Aorta (tissue), 5 donors: ENCODE measurements around the gene SHMT1. TPM values are rescaled to one million over a fixed set of nuclear protein-coding genes. Genes with fewer than 3 reads are reported as not detected.
"Not testable (repeated sequence)": the region's sequence is repeated elsewhere in the genome, so short reads cannot be mapped to it uniquely, and the experiment has no call there.

ENCODE experiments used
- ATAC-seq: fragments of 200-7000 bp; cut with Tn5 transposase; one replicate; pipeline ENCODE4 v1.9.1; 2022; ENCODE audit warnings: moderate library complexity; ENCODE audit not compliant: low FRiP score
- DNase-seq, 2 donors: peaks; one replicate each; pipeline ENCODE4 v3.0.0-alpha.2; 2020
- H3K27ac ChIP-seq, 2 donors: one replicate each; pipeline ENCODE4 v1.5.1; 2013; ENCODE audit warnings: low read length in 2 of 2, mild to moderate bottlenecking in 2 of 2, moderate library complexity in 2 of 2, control low read depth in 1 of 2, inconsistent platforms in 1 of 2, low read depth in 1 of 2
- H3K27me3 ChIP-seq, 2 donors: one replicate each; pipeline ENCODE4 v1.6.1; 2013; ENCODE audit warnings: control low read depth in 1 of 2, low read length in 1 of 2, mild to moderate bottlenecking in 1 of 2, moderate library complexity in 1 of 2; ENCODE audit not compliant: insufficient read depth in 2 of 2, control insufficient read depth in 1 of 2
- H3K36me3 ChIP-seq, 2 donors: one replicate each; pipeline ENCODE4 v1.6.1; 2013; ENCODE audit warnings: control low read depth in 1 of 2, low read length in 1 of 2, mild to moderate bottlenecking in 1 of 2; ENCODE audit not compliant: insufficient read depth in 2 of 2, control insufficient read depth in 1 of 2
- H3K4me1 ChIP-seq, 2 donors: one replicate each; pipeline ENCODE4 v1.6.1; 2013; ENCODE audit warnings: low read length in 2 of 2, control low read depth in 1 of 2, mild to moderate bottlenecking in 1 of 2, moderate library complexity in 1 of 2; ENCODE audit not compliant: insufficient read depth in 2 of 2, control insufficient read depth in 1 of 2
- H3K4me3 ChIP-seq, 2 donors: one replicate each; pipeline ENCODE4 v1.5.1; 2013; ENCODE audit warnings: low read length in 2 of 2, control low read depth in 1 of 2, mild to moderate bottlenecking in 1 of 2
- H3K9me3 ChIP-seq: one replicate; pipeline ENCODE4 v1.6.1; 2013; ENCODE audit warnings: mild to moderate bottlenecking, low read length; ENCODE audit not compliant: control insufficient read depth
- WGBS, 2 donors: extraction: QIAGEN DNeasy Blood & Tissue Kit; methylation state at CpG; one replicate each; pipeline ENCODE4 v1.1.7; 2013; 5-methylcytosine and 5-hydroxymethylcytosine counted together
- intact Hi-C, 2 donors: fragments of 100-400 bp; cut with DNase I; formaldehyde crosslinking; loops; one replicate each; pipeline versions ENCODE4 v1.14.2 to v1.15.0; 2022
- polyA plus RNA-seq, 2 donors: library from polyadenylated mRNA; stranded (reverse); fragments of 200-250 nt; gene quantifications; one replicate each; pipeline ENCODE4 v1.2.3, GENCODE V29; 2013
- total RNA-seq, 2 donors: library from RNA; stranded (reverse); fragmentation: NEBNext Ultra II Directional; extraction: Animal tissue kit (Norgen Biotek cat#: 25700); gene quantifications; one replicate each; pipeline ENCODE4 v1.2.1, GENCODE V29; 2021
- donor health status: healthy with polysubstance abuse.
- donor health status: Bipolar disorder and iron deficiency.
- donor health status: DM: no; HTN: no; CAD: no.
- donor health status: DM: no; HTN: no; CAD: no.
- donor health status: DM: yes; HTN: yes; CAD: no.

Gene SHMT1
- total and polyA plus RNA-seq, 4 donors = 7.3 to 21.7 (median 15.4) TPM

- no peak overlapping the region for H3K4me3 ChIP-seq
- no peak for ATAC-seq
- DNase-seq = no peak
- no peaks in the 10 kb centered on the region for H3K4me1 ChIP-seq
- no peak overlapping the region for H3K27ac ChIP-seq
- intact Hi-C loops = no loop called here
- WGBS, 2 donors = 86 to 91% methylated on average over 23 of the region's 23 CpGs
- no peaks in the 10 kb centered on the region for H3K36me3 ChIP-seq
- no peaks in the 10 kb centered on the region for H3K27me3 ChIP-seq
- no peaks in the 10 kb centered on the region for H3K9me3 ChIP-seq
Measured at GRCh38 chr17:18381158-18381952, 18.0 kb upstream of the SHMT1 start.

GRCh38 chr17:18380471-18381157 is 17.3 kb upstream of the SHMT1 start:
- Histone ChIP-seq H3K4me1 (no peaks in the 10 kb centered on the region), H3K27ac (no peak overlapping the region), H3K27me3 (no peaks in the 10 kb centered on the region), H3K4me3 (no peak overlapping the region), H3K9me3 (no peaks in the 10 kb centered on the region), H3K36me3 (no peaks in the 10 kb centered on the region)
- intact Hi-C loops = no loop called here
- no peak for ATAC-seq
- no peak for DNase-seq
- 74 to 77% methylated on average over 15 of the region's 15 CpGs for WGBS, 2 donors

- no peak for DNase-seq
- Histone ChIP-seq H3K27ac (no peak overlapping the region), H3K4me3 (no peak overlapping the region), H3K36me3 (no peaks in the 10 kb centered on the region), H3K4me1 (no peaks in the 10 kb centered on the region), H3K9me3 (no peaks in the 10 kb centered on the region), H3K27me3 (no peaks in the 10 kb centered on the region)
- intact Hi-C loops = no loop called here
- 83 to 84% methylated on average over 16 of the region's 16 CpGs for WGBS, 2 donors
- ATAC-seq = peak; percentile 19
Measured at GRCh38 chr17:18379246-18380146, 16.1 kb upstream of the SHMT1 start.

- H3K27ac ChIP-seq, H3K36me3 ChIP-seq, DNase-seq, H3K9me3 ChIP-seq, H3K27me3 ChIP-seq, H3K4me3 ChIP-seq, H3K4me1 ChIP-seq, ATAC-seq, intact Hi-C loops: not testable (repeated sequence)
- WGBS, 2 donors = 88 to 96% methylated on average over 5 of the region's 5 CpGs
Measured at GRCh38 chr17:18378614-18379013, 15.3 kb upstream of the SHMT1 start.

- Histone ChIP-seq H3K4me1 (no peaks in the 10 kb centered on the region), H3K9me3 (no peaks in the 10 kb centered on the region), H3K36me3 (no peaks in the 10 kb centered on the region), H3K27me3 (no peaks in the 10 kb centered on the region), H3K4me3 (no peak overlapping the region), H3K27ac (no peak overlapping the region)
- intact Hi-C loops = no loop called here
- ATAC-seq (no peak), DNase-seq (no peak)
- WGBS, 2 donors = 93 to 100% methylated on average over 2 of the region's 2 CpGs
Measured at GRCh38 chr17:18378205-18378505, 14.8 kb upstream of the SHMT1 start.

GRCh38 chr17:18377437-18378204 is 14.3 kb upstream of the SHMT1 start, which contains the start of gene EVPLL:
Gene EVPLL (plus strand): TSS chr17:18377778. CDS start chr17:18380938, 3,160 bp downstream.
- H3K4me3 ChIP-seq = no peak within 1 kb of the TSS
- H3K4me1 ChIP-seq = no peaks in the 10 kb centered on the region
- WGBS, 2 donors = 80 to 88% methylated on average over 20 of the region's 20 CpGs
- intact Hi-C loops = no loop called here
- no peak within 1 kb of the TSS for H3K27ac ChIP-seq
- ATAC-seq (no peak), DNase-seq (peak in 1 of 2 donors; percentile 53)
- H3K9me3 ChIP-seq = no peaks in the 10 kb centered on the region
- H3K36me3 ChIP-seq = no peaks in the 10 kb centered on the region
- no peaks in the 10 kb centered on the region for H3K27me3 ChIP-seq

GRCh38 chr17:18374216-18374615 is 10.9 kb upstream of the SHMT1 start:
- ATAC-seq = no peak
- intact Hi-C loops = no loop called here
- no peak for DNase-seq
- no peaks in the 10 kb centered on the region for H3K27me3 ChIP-seq
- H3K4me3 ChIP-seq = no peak overlapping the region
- H3K36me3 ChIP-seq = no peaks in the 10 kb centered on the region
- H3K9me3 ChIP-seq = no peaks in the 10 kb centered on the region
- no peak overlapping the region for H3K27ac ChIP-seq
- WGBS, 2 donors = 79 to 80% methylated on average over 7 of the region's 7 CpGs
- H3K4me1 ChIP-seq = no peaks in the 10 kb centered on the region

- H3K27me3 ChIP-seq, intact Hi-C loops, H3K4me1 ChIP-seq, H3K27ac ChIP-seq, ATAC-seq, H3K36me3 ChIP-seq, DNase-seq, H3K4me3 ChIP-seq, H3K9me3 ChIP-seq: not testable (repeated sequence)
- WGBS, 2 donors = 85 to 92% methylated on average over 4 to 6 of the region's 6 CpGs
Measured at GRCh38 chr17:18373181-18373580, 9.8 kb upstream of the SHMT1 start.
